ENCODE measurements around the gene ZNF280A. TPM values are rescaled to one million over a fixed set of nuclear protein-coding genes. Genes with fewer than 3 reads are reported as not detected.
"Not testable (repeated sequence)": the region's sequence is repeated elsewhere in the genome, so short reads cannot be mapped to it uniquely, and the experiment has no call there.

The ZNF280A gene
- total and polyA plus RNA-seq, 2 donors (not counting 3 experiments of a cell fraction or from before 2014, with no cell fraction given): 0.15 TPM; not detected in 1

DNA sequence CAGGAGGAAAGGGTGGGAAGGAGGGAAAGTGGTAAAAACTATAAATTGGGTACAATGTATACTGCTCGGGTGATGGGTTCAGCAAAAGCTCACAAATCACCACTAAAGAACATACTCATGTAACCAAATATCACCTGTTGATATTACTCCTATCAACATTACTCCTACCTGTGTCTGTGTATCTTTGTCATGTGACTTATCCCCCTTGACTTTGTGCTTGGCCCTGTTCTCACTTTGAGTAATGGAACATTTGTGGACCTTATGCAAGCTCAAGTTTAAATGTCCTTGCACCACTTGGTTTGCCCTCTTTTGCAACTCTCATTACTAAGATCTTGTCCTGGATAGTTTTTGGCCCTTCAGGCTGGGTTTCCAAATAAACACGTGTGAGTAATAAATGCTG is 50.5 kb downstream of the ZNF280A start:
- Histone ChIP-seq H3K79me2 (ENCODE audit: control insufficient read depth, insufficient read depth, low read length) (no peaks in the 10 kb centered on the region), H3K4me3 (replicated peaks in 1 of 3; ENCODE audit: insufficient read depth in 1 of 3, low read depth in 1 of 3, low read length in 3 of 3) (no peak overlapping the region), H3K9me3 (replicated peaks; ENCODE audit: control insufficient read depth, insufficient read depth, low read length) (no peaks in the 10 kb centered on the region), H3K4me1 (ENCODE audit: control insufficient read depth, extremely low read depth, insufficient read depth, low read length) (no peaks in the 10 kb centered on the region), H3K27me3 (ENCODE audit: control insufficient read depth in 2 of 2, insufficient read depth in 2 of 2, low read length in 2 of 2) (no peaks in the 10 kb centered on the region), H3K4me2 (ENCODE audit: insufficient read depth, low read length) (no peak overlapping the region), H3K36me3 (ENCODE audit: control insufficient read depth in 2 of 2, extremely low read depth in 1 of 2, insufficient read depth in 2 of 2, low read length in 2 of 2) (no peaks in the 10 kb centered on the region), H4K20me1 (replicated peaks; ENCODE audit: control insufficient read depth, extremely low read depth, insufficient read depth, low read length) (no peaks in the 10 kb centered on the region), H3K9ac (replicated peaks; ENCODE audit: extremely low read depth, insufficient read depth, low read length) (no peak overlapping the region), H3K27ac (ENCODE audit: insufficient read depth, low read depth, low read length) (no peak overlapping the region), H3K9me1 (replicated peaks; ENCODE audit: control insufficient read depth, extremely low read depth, insufficient read depth, low read length) (no peaks in the 10 kb centered on the region), H2AFZ (ENCODE audit: low read depth, low read length) (no peak overlapping the region)
- BruUV-seq (replicated peaks): no TSS peak
- no peak for FAIRE-seq
- DNase-seq (ENCODE audit: low read depth, low spot score): no peak
- no peak for TF ChIP-seq EZH2 (IDR thresholded peaks at IDR 0.05; ENCODE audit: borderline replicate concordance, low read depth, low read length, severe bottlenecking)
- no peak for TF ChIP-seq CTCF (IDR thresholded peaks at IDR 0.05; ENCODE audit: extremely low read depth in 1 of 2, insufficient read depth in 1 of 2, low read depth in 1 of 2, low read length in 2 of 2)
- no peak for TF ChIP-seq GATA2 (IDR thresholded peaks at IDR 0.05; ENCODE audit: insufficient read depth, insufficient read length, low read depth, low read length)
- no peak for TF ChIP-seq FOS (IDR thresholded peaks at IDR 0.05; ENCODE audit: borderline replicate concordance, insufficient read depth, low read length)
- CTCF ChIA-PET: no interaction called here
- intact Hi-C loops (cut with micrococcal nuclease): no loop called here
- dilution Hi-C loops (cut with MboI; ENCODE audit: extremely low pct_ligation_motif_present, low sequenced_read_pairs): no loop called here
- POLR2A ChIA-PET: no interaction called here

- H2AFZ ChIP-seq (ENCODE audit: low read depth, low read length); H3K4me3 ChIP-seq (replicated peaks in 1 of 3; ENCODE audit: insufficient read depth in 1 of 3, low read depth in 1 of 3, low read length in 3 of 3); H3K79me2 ChIP-seq (ENCODE audit: control insufficient read depth, insufficient read depth, low read length); H3K4me2 ChIP-seq (ENCODE audit: insufficient read depth, low read length); H3K9ac ChIP-seq (replicated peaks; ENCODE audit: extremely low read depth, insufficient read depth, low read length); BruUV-seq (replicated peaks); dilution Hi-C loops (cut with MboI; ENCODE audit: extremely low pct_ligation_motif_present, low sequenced_read_pairs); H3K4me1 ChIP-seq (ENCODE audit: control insufficient read depth, extremely low read depth, insufficient read depth, low read length); H3K36me3 ChIP-seq (ENCODE audit: control insufficient read depth in 2 of 2, extremely low read depth in 1 of 2, insufficient read depth in 2 of 2, low read length in 2 of 2); POLR2A ChIA-PET; intact Hi-C loops (cut with micrococcal nuclease); H3K27ac ChIP-seq (ENCODE audit: insufficient read depth, low read depth, low read length); H3K27me3 ChIP-seq (ENCODE audit: control insufficient read depth in 2 of 2, insufficient read depth in 2 of 2, low read length in 2 of 2); H4K20me1 ChIP-seq (replicated peaks; ENCODE audit: control insufficient read depth, extremely low read depth, insufficient read depth, low read length); H3K9me3 ChIP-seq (replicated peaks; ENCODE audit: control insufficient read depth, insufficient read depth, low read length); H3K9me1 ChIP-seq (replicated peaks; ENCODE audit: control insufficient read depth, extremely low read depth, insufficient read depth, low read length); DNase-seq (ENCODE audit: low read depth, low spot score); FAIRE-seq: not testable (repeated sequence)
- CTCF ChIA-PET: interaction anchor here (0.6 to 7.1 kb wide), 2 partner anchors 118 to 917 kb away, joined by 3 to 51 read pairs; no protein-coding TSS in a partner anchor
Measured at GRCh38 chr22:22468794-22469469, 51.1 kb downstream of the ZNF280A start.
